Measurements from ENCODE around the gene PPP4R4.
"Not testable (repeated sequence)": the region's sequence is repeated elsewhere in the genome, so short reads cannot be mapped to it uniquely, and the experiment has no call there.

PPP4R4 gene

DNA sequence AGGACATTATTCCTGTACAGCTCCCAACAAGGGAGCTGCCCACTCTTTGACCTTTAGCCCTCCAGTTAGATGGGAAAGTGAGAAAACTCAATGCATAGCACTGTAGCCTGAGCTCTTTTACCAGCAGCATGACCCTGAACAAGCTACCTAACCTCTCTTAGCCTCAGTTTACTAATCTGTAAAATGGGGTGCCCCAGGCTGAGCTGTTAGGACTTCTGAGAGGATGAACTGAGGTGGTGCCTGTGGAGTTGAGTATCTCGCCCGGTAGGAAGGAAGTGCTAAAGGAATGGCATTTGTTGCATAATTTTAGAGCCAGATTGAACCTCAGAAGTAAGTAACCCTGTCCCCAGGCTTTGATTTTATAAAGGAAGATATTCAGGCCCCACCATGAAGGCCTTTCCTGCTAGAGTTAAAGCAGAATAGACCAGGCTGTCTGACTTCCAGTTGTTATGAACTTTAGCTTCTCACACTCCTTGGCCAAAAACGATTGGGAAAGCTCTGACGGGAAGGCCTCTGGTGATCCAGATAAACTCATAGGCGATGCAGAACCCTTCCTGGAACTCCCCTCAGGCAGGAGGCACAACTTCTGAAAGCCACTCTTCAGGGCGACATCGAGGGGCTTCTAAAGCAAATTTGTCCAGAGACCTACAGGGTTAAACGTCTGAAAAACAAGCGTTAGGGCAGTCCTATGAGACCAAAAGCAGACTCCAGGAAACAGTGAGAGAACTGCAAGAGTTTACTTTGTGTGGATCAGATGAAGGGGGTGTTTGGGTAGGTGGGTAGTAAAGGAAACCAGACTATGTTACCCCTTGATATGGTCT is 121.4 kb downstream of the PPP4R4 start:
- no peak for TF ChIP-seq CTCF (IDR thresholded peaks at IDR 0.05; ENCODE audit: extremely low read depth, insufficient read depth, missing control alignments)
- in situ Hi-C loops (cut with MboI; ENCODE audit: low pct_unique_long_range_greater_than_20kb, low sequenced_read_pairs, unreplicated experiment) = no loop called here
- DNase-seq (ENCODE audit: low spot score) = no peak

DNA sequence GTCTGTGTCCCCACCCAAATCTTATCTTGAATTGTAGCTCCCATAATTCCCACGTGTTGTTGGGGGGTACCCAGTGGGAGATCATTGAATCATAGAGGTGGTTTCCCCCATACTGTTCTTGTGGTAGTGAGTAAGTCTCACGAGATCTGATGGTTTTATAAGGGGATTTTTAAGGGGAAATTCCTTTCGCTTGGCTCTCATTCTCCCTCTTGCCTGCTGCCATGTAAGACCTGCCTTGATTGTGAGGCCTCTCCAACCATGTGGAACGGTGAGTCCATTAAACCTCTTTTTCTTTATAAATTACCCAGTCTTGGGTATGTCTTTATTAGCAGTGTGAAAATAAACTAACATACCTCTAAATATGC is 122.0 kb downstream of the PPP4R4 start:
- in situ Hi-C loops (cut with MboI; ENCODE audit: low pct_unique_long_range_greater_than_20kb, low sequenced_read_pairs, unreplicated experiment); DNase-seq (ENCODE audit: low spot score): not testable (repeated sequence)

DNA sequence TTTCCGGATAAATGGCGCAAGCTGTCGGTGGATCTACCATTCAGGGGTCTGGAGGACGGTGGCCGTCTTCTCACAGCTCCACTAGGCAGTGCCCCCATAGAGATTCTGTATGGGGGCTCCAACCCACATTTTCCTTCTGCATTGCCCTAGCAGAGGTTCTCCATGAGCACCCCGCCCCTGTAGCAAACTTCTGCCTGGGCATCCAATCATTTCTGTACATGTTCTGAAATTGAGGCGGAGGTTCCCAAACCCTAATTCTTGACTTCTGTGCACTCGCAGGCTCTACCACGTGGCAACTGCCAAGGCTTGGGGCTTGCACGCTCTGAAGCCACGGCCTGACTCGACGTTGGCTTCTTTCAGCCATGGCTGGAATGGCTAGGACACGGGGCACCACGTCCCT is 124.0 kb downstream of the PPP4R4 start:
- no peak for TF ChIP-seq CTCF (IDR thresholded peaks at IDR 0.05; ENCODE audit: extremely low read depth, insufficient read depth, missing control alignments)
- in situ Hi-C loops (cut with MboI; ENCODE audit: low pct_unique_long_range_greater_than_20kb, low sequenced_read_pairs, unreplicated experiment) = no loop called here
- DNase-seq (ENCODE audit: low spot score) = no peak

DNA sequence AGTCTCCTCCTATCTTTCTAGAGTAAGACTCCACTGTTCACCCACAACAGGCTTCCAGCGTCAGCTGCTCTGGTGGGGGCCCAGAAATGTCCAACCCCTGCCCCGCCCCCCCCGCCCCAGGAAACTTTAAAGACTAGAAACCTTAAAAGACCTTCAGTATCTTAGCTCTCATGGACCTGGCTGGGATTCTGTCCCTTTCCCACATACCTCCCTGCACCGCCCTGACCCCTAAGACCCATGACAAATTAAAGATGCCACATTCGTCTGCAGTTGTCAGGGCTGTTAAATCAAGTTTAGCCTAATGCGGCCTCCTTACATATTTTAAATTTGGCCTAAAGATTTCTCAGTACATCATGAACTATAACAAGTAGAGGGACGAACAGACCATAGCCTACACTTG is 129.0 kb downstream of the PPP4R4 start:
- no peak for TF ChIP-seq CTCF (IDR thresholded peaks at IDR 0.05; ENCODE audit: extremely low read depth, insufficient read depth, missing control alignments)
- in situ Hi-C loops (cut with MboI; ENCODE audit: low pct_unique_long_range_greater_than_20kb, low sequenced_read_pairs, unreplicated experiment) = no loop called here
- DNase-seq (ENCODE audit: low spot score) = no peak

GRCh38 chr14:94304243-94304642 is 130.1 kb downstream of the PPP4R4 start:
- no peak for DNase-seq (ENCODE audit: low spot score)
- no peak for TF ChIP-seq CTCF (IDR thresholded peaks at IDR 0.05; ENCODE audit: extremely low read depth, insufficient read depth, missing control alignments)
- in situ Hi-C loops (cut with MboI; ENCODE audit: low pct_unique_long_range_greater_than_20kb, low sequenced_read_pairs, unreplicated experiment) = no loop called here

DNA sequence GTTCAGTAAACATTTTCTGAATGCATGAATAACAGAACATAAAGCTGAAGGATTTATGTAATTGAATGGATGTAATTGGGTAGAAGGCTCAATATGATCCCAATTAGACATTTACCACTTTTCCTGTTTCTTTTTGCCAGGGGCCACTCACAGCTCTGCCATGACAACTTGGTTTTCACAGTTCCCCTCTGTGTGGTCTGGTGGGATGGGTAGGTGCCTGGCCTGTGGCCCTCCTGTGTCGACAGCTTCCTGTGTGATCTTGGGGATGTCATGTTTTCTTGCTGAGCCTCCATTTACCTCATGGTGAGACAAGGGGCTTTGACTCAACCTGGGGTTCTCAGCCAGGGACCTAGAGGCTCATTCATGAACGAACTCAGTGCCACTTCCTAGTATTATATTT is 131.5 kb downstream of the PPP4R4 start:
- no peak for DNase-seq (ENCODE audit: low spot score)
- no peak for TF ChIP-seq CTCF (IDR thresholded peaks at IDR 0.05; ENCODE audit: extremely low read depth, insufficient read depth, missing control alignments)
- in situ Hi-C loops (cut with MboI; ENCODE audit: low pct_unique_long_range_greater_than_20kb, low sequenced_read_pairs, unreplicated experiment) = no loop called here

DNA sequence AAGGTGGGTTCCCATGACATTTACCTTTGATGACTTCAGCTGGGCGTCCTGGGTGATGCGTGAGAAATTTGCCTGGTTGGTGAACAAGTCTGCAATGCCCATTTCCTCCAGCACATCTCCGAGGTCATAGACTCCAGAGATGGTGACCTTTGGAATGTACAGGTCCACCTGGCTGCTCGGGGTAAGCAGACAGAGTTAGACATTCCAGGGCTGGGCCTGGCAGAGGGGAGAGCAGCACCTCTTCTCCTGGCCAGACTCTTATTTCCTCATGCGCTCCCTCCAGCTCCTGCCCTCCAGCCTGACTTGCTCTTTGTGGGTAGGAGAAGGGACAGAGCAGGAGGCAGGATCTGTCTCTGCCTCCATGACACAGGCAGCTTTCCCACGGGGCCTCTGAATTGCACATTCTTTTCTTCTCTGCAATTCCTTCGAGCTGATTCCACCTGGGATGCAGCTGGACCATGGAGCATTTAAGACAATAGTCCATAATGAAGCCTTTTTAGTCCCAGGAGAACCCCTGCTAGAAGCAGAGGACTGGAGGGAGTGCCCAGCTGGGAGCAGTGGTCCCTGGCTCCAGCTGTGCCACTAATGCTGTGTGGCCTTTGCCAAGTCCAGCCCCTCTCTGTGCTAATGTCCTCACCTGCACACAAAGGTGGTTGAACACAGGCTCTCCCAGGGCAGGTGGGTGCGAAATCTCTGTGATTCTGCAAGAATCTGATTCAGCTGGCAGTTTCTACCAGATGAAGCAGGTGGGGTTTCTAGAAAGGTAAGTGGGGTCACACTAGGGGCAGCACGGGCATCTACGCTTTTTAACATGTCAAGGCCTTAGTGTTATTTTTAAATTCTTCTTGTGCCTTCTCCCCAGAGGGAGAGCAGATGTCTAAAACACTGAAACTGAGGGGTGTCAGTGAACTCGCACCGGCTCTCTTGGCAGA is 132.2 kb downstream of the PPP4R4 start:
- in situ Hi-C loops (cut with MboI; ENCODE audit: low pct_unique_long_range_greater_than_20kb, low sequenced_read_pairs, unreplicated experiment) = no loop called here
- DNase-seq (ENCODE audit: low spot score) = no peak
- no peak for TF ChIP-seq CTCF (IDR thresholded peaks at IDR 0.05; ENCODE audit: extremely low read depth, insufficient read depth, missing control alignments)
